NB4 (cell line): ENCODE results near the gene TTLL5.

Source experiments
- CTCF ChIP-seq: IDR thresholded peaks from one replicate; pipeline ENCODE4 v1.5.1; 2012; ENCODE audit warnings: low read depth, low read length
- MAX ChIP-seq: IDR thresholded peaks from 2 replicates; pipeline ENCODE4 v1.6.1; 2011; ENCODE audit warnings: low read depth, low read length
- MYC ChIP-seq: IDR thresholded peaks from 2 replicates; pipeline ENCODE4 v1.6.1; 2011; ENCODE audit warnings: low read depth, low read length
- POLR2A ChIP-seq: IDR thresholded peaks from 2 replicates; pipeline ENCODE4 v1.6.1; 2011; ENCODE audit warnings: mild to moderate bottlenecking; ENCODE audit not compliant: insufficient read length; ENCODE audit errors: extremely low read depth

- TF ChIP-seq CTCF (no peak), POLR2A (no peak), MAX (no peak), MYC (no peak)
Observed at GRCh38 chr14:75689012-75689411, 28.0 kb downstream of the TTLL5 start.
